ENCODE results near the gene NRL.

Gene NRL

GRCh38 chr14:24114532-24115421, at the start of gene NRL, which contains the start of gene DCAF11:
NRL (minus strand) TSS chr14:24114949; CDS start chr14:24082848, 32,101 bp downstream.
DCAF11 (plus strand) TSS chr14:24114777; CDS start chr14:24115595, 818 bp downstream.
- DNase-seq (ENCODE audit: low read depth) = peak; percentile 96

- no peak for DNase-seq (ENCODE audit: low read depth)
Measured at GRCh38 chr14:24162093-24162492, 47.3 kb upstream of the NRL start.

- DNase-seq (ENCODE audit: low read depth) = peak; percentile 84
Measured at GRCh38 chr14:24160850-24161804, 46.4 kb upstream of the NRL start, which contains the start of gene IRF9. IRF9 (plus strand) TSS chr14:24161265; CDS start chr14:24162145, 880 bp downstream.

- DNase-seq (ENCODE audit: low read depth) = no peak
Measured at GRCh38 chr14:24160499-24160849, 45.7 kb upstream of the NRL start.

GRCh38 chr14:24159777-24160498, 45.2 kb upstream of the NRL start:
- no peak for DNase-seq (ENCODE audit: low read depth)

- DNase-seq (ENCODE audit: low read depth) = no peak
Measured at GRCh38 chr14:24157331-24157730, 42.6 kb upstream of the NRL start.

GRCh38 chr14:24156840-24157239, 42.1 kb upstream of the NRL start:
- DNase-seq (ENCODE audit: low read depth) = no peak

- DNase-seq (ENCODE audit: low read depth) = no peak
Measured at GRCh38 chr14:24155100-24155499, 40.4 kb upstream of the NRL start.

GRCh38 chr14:24151404-24152080, 36.8 kb upstream of the NRL start:
- DNase-seq (ENCODE audit: low read depth) = no peak

- DNase-seq (ENCODE audit: low read depth) = no peak
Measured at GRCh38 chr14:24150993-24151392, 36.2 kb upstream of the NRL start.

GRCh38 chr14:24150567-24150966, 35.8 kb upstream of the NRL start:
- DNase-seq (ENCODE audit: low read depth) = no peak

- no peak for DNase-seq (ENCODE audit: low read depth)
Measured at GRCh38 chr14:24150061-24150460, 35.3 kb upstream of the NRL start.

GRCh38 chr14:24149302-24149969, 34.7 kb upstream of the NRL start:
- no peak for DNase-seq (ENCODE audit: low read depth)

- DNase-seq (ENCODE audit: low read depth) = no peak
Measured at GRCh38 chr14:24147761-24148428, 33.1 kb upstream of the NRL start.

GRCh38 chr14:24146978-24147760, 32.4 kb upstream of the NRL start, which contains the start of gene RNF31:
RNF31 (plus strand) TSS chr14:24147498; CDS start chr14:24147699, 201 bp downstream.
- DNase-seq (ENCODE audit: low read depth) = peak; percentile 88

GRCh38 chr14:24146453-24146977, 31.8 kb upstream of the NRL start, which contains the start of gene PSME2:
PSME2 (minus strand) TSS chr14:24146610; CDS start chr14:24146581, 29 bp downstream.
- peak; percentile 71 for DNase-seq (ENCODE audit: low read depth)

- no peak for DNase-seq (ENCODE audit: low read depth)
Measured at GRCh38 chr14:24145690-24146452, 31.1 kb upstream of the NRL start.

GRCh38 chr14:24145219-24145618, 30.5 kb upstream of the NRL start:
- DNase-seq (ENCODE audit: low read depth) = no peak

Data from HS-5 (cell line).